T47D (cell line): ENCODE measurements around the gene MAPK8.

Experiments
- DNase-seq, 2 experiments: peaks; one replicate each; pipeline versions ENCODE4 v3.0.0 to v3.0.0-alpha.2; 2011 to 2012; ENCODE audit warnings: low read depth in 1 of 2, low spot score in 1 of 2
- JUND ChIP-seq: IDR thresholded peaks from 2 replicates; pipeline ENCODE4 v1.6.1; 2012; ENCODE audit warnings: low read depth
- in situ Hi-C: cut with HindIII; loops from 2 replicates; pipeline ENCODE4 v1.10.0; 2016; ENCODE audit warnings: low sequenced_read_pairs, low pct_unique_long_range_greater_than_20kb

The MAPK8 gene

GRCh38 chr10:48472501-48473069, 166.1 kb downstream of the MAPK8 start:
- in situ Hi-C loops = no loop called here
- no peak for DNase-seq
- no peak for TF ChIP-seq JUND

GRCh38 chr10:48473704-48474103, 167.2 kb downstream of the MAPK8 start:
- in situ Hi-C loops = no loop called here
- DNase-seq = no peak
- TF ChIP-seq JUND = no peak

GRCh38 chr10:48474765-48475365, 168.4 kb downstream of the MAPK8 start:
- DNase-seq = no peak
- in situ Hi-C loops = no loop called here

GRCh38 chr10:48475943-48476278, 169.4 kb downstream of the MAPK8 start:
- TF ChIP-seq JUND = no peak
- in situ Hi-C loops = no loop called here
- no peak for DNase-seq

More at GRCh38 chr10:48474765-48475365, 168.4 kb downstream of the MAPK8 start:
- no peak for TF ChIP-seq JUND

GRCh38 chr10:48476279-48476982, 170.0 kb downstream of the MAPK8 start:
- TF ChIP-seq JUND = no peak
- no peak for DNase-seq
- in situ Hi-C loops = no loop called here

- in situ Hi-C loops = no loop called here
- no peak for TF ChIP-seq JUND
- DNase-seq = no peak
Observed at GRCh38 chr10:48477141-48477540, 170.7 kb downstream of the MAPK8 start.

- no peak for DNase-seq
- TF ChIP-seq JUND = no peak
- in situ Hi-C loops = no loop called here
Observed at GRCh38 chr10:48477616-48478015, 171.1 kb downstream of the MAPK8 start.

- in situ Hi-C loops = no loop called here
- DNase-seq = no peak
- TF ChIP-seq JUND = no peak
Observed at GRCh38 chr10:48478469-48478868, 172.0 kb downstream of the MAPK8 start.

GRCh38 chr10:48478980-48479811, 172.7 kb downstream of the MAPK8 start:
- DNase-seq = no peak
- in situ Hi-C loops = no loop called here

GRCh38 chr10:48480397-48481374, 174.2 kb downstream of the MAPK8 start:
- no peak for TF ChIP-seq JUND
- in situ Hi-C loops = no loop called here
- no peak for DNase-seq

More at GRCh38 chr10:48478980-48479811, 172.7 kb downstream of the MAPK8 start:
- TF ChIP-seq JUND = no peak

GRCh38 chr10:48481385-48481784, 174.9 kb downstream of the MAPK8 start:
- in situ Hi-C loops = no loop called here
- TF ChIP-seq JUND = no peak
- no peak for DNase-seq

GRCh38 chr10:48482207-48482606, 175.7 kb downstream of the MAPK8 start:
- in situ Hi-C loops = no loop called here
- no peak for DNase-seq
- TF ChIP-seq JUND = no peak
